HCT116 (cell line): ENCODE data around the gene ERVH48-1. TPM values are rescaled to one million over a fixed set of nuclear protein-coding genes. Genes with fewer than 3 reads are reported as not detected.

Source experiments
- ATAC-seq: fragments of 200-7000 bp; cut with Tn5 transposase; 2 replicates; pipeline ENCODE4 v1.9.1; 2020; ENCODE audit warnings: mild to moderate bottlenecking, moderate library complexity
- BruUV-seq: library from RNA; stranded (reverse); fragments of 400-500 nt; replicated peaks from 2 replicates; lab custom pipeline; 2021; lab: Mats Ljungman, UMichigan
- CTCF ChIA-PET: fragments of 300-600 bp; sonication (Branson Sonifier 250); formaldehyde crosslinking; loops from one replicate; lab custom pipeline; 2021; ENCODE audit warnings: antibody characterized with exemption; lab: Charles Lee
- POLR2A ChIA-PET: fragments of 300-600, 350-600 bp; sonication (Branson Sonifier 250); formaldehyde crosslinking; loops from one replicate; lab custom pipeline; 2021; ENCODE audit warnings: antibody characterized with exemption; lab: Charles Lee
- RAD21 ChIA-PET, 2 experiments: fragments of 300-600 bp; sonication (Branson Sonifier 250); formaldehyde crosslinking; loops; one replicate each; lab custom pipeline; 2023; ENCODE audit warnings: low total read pairs in 2 of 2; ENCODE audit not compliant: uncharacterized antibody in 2 of 2, unreplicated experiment in 2 of 2, low non-redundant PET in 1 of 2; lab: Charles Lee
- DNase-seq: peaks from one replicate; pipeline ENCODE4 v3.0.0-alpha.2; 2010; ENCODE audit warnings: low read depth, low spot score
- H2AFZ ChIP-seq: fragments of 200-600 bp; shearing (Covaris generic), sonication (generic); 2 replicates; pipeline ENCODE4 v1.6.1; 2017; ENCODE audit warnings: low read depth, mixed run types, mixed read lengths, antibody characterized with exemption, low read length; ENCODE audit not compliant: poor library complexity, severe bottlenecking
- H3K27ac ChIP-seq: 2 replicates; pipeline ENCODE4 v1.5.1; 2012; ENCODE audit warnings: low read depth, low read length
- H3K27me3 ChIP-seq: fragments of 200-600 bp; sonication (generic); 2 replicates; pipeline ENCODE4 v1.6.1; 2016; ENCODE audit warnings: mixed run types, low read length, mixed read lengths; ENCODE audit not compliant: insufficient read depth
- H3K36me3 ChIP-seq, 2 experiments: fragments of 200-500 bp in 1 of 2; fragments of 200-600 bp in 1 of 2; sonication (Bioruptor generic) in 1 of 2; sonication (generic) in 1 of 2; 2 replicates each; pipeline versions ENCODE4 v1.5.1 to v1.6.1; 2014 to 2016; ENCODE audit warnings: low read length in 2 of 2, inconsistent platforms in 1 of 2, mixed read lengths in 1 of 2, mixed run types in 1 of 2; ENCODE audit not compliant: insufficient read depth in 2 of 2, control insufficient read depth in 1 of 2
- H3K4me1 ChIP-seq, 2 experiments: fragments of 200-600 bp in 1 of 2; sonication (generic) in 1 of 2; 2 replicates each; pipeline versions ENCODE4 v1.5.1 to v1.6.1; 2012 to 2017; ENCODE audit warnings: low read length in 2 of 2, inconsistent platforms in 1 of 2, mild to moderate bottlenecking in 1 of 2, mixed read lengths in 1 of 2, mixed run types in 1 of 2, moderate library complexity in 1 of 2; ENCODE audit not compliant: insufficient read depth in 2 of 2, control insufficient read depth in 1 of 2
- H3K4me2 ChIP-seq: fragments of 200-600 bp; sonication (generic); 2 replicates; pipeline ENCODE4 v1.6.1; 2017; ENCODE audit warnings: mixed run types, low read length, mixed read lengths
- H3K4me3 ChIP-seq, 2 experiments: fragments of 200-600 bp in 1 of 2; sonication (generic) in 1 of 2; replicated peaks in 1 of 2; 2 replicates each; pipeline ENCODE4 v1.5.1; 2011 to 2016; ENCODE audit warnings: low read length in 2 of 2, control low read depth in 1 of 2, low read depth in 1 of 2, mild to moderate bottlenecking in 1 of 2, mixed read lengths in 1 of 2, mixed run types in 1 of 2
- H3K79me2 ChIP-seq: fragments of 200-600 bp; sonication (generic); 2 replicates; pipeline ENCODE4 v1.6.1; 2017; ENCODE audit warnings: mild to moderate bottlenecking, mixed run types, low read length, moderate library complexity, mixed read lengths; ENCODE audit not compliant: insufficient read depth
- H3K9ac ChIP-seq: fragments of 200-600 bp; sonication (generic); 2 replicates; pipeline ENCODE4 v1.6.1; 2016; ENCODE audit warnings: low read length, mixed read lengths
- H3K9me2 ChIP-seq: fragments of 200-600 bp; sonication (generic), shearing (Covaris generic); 2 replicates; pipeline ENCODE4 v1.6.1; 2017; ENCODE audit warnings: mixed run types, mild to moderate bottlenecking, moderate library complexity; ENCODE audit not compliant: insufficient read depth
- H3K9me3 ChIP-seq, 2 experiments: fragments of 200-500 bp in 1 of 2; fragments of 200-600 bp in 1 of 2; sonication (Bioruptor generic) in 1 of 2; sonication (generic) in 1 of 2; 2 replicates each; pipeline ENCODE4 v1.6.1; 2014 to 2017; ENCODE audit warnings: low read length in 2 of 2, mixed read lengths in 2 of 2, inconsistent platforms in 1 of 2, low read depth in 1 of 2, mild to moderate bottlenecking in 1 of 2, mixed run types in 1 of 2, moderate library complexity in 1 of 2; ENCODE audit not compliant: control insufficient read depth in 1 of 2, insufficient read depth in 1 of 2
- H4K20me1 ChIP-seq: fragments of 200-600 bp; sonication (generic), shearing (Covaris generic); 2 replicates; pipeline ENCODE4 v1.6.1; 2017; ENCODE audit warnings: mixed run types, mild to moderate bottlenecking, moderate library complexity; ENCODE audit not compliant: insufficient read depth
- CBX3 ChIP-seq: IDR thresholded peaks from 2 replicates; pipeline ENCODE4 v1.6.1; 2012; ENCODE audit warnings: low read depth
- CEBPB ChIP-seq: IDR thresholded peaks from 2 replicates; pipeline ENCODE4 v1.6.1; 2012; ENCODE audit warnings: low read depth
- CTCF ChIP-seq, 3 experiments: fragments of 200-600 bp in 1 of 3; sonication (generic) in 1 of 3; IDR thresholded peaks in 2 of 3; conservative IDR thresholded peaks in 1 of 3; 2 replicates each; pipeline ENCODE4 v1.5.1; 2012 to 2017; ENCODE audit warnings: low read depth in 2 of 3, low read length in 2 of 3, antibody characterized with exemption in 1 of 3, borderline replicate concordance in 1 of 3, control low read depth in 1 of 3, mild to moderate bottlenecking in 1 of 3, mixed read lengths in 1 of 3, mixed run types in 1 of 3, moderate library complexity in 1 of 3; ENCODE audit not compliant: insufficient read depth in 1 of 3
- EGR1 ChIP-seq: IDR thresholded peaks from 2 replicates; pipeline ENCODE4 v1.6.1; 2012; ENCODE audit warnings: low read depth
- ELF1 ChIP-seq: IDR thresholded peaks from 2 replicates; pipeline ENCODE4 v1.6.1; 2012; ENCODE audit warnings: low read depth, borderline replicate concordance
- EZH2 ChIP-seq: fragments of 200-600 bp; sonication (generic); IDR thresholded peaks from 2 replicates; pipeline ENCODE4 v1.6.1; 2017; ENCODE audit warnings: antibody characterized with exemption, mixed run types
- EZH2phosphoT487 ChIP-seq: fragments of 200-600 bp; IDR thresholded peaks from 2 replicates; pipeline ENCODE4 v1.6.1; 2018; ENCODE audit warnings: antibody characterized with exemption, borderline replicate concordance
- MAX ChIP-seq: IDR thresholded peaks from 2 replicates; pipeline ENCODE4 v1.6.1; 2012
- POLR2A ChIP-seq: IDR thresholded peaks from 2 replicates; pipeline ENCODE4 v1.7.0; 2011; ENCODE audit warnings: borderline replicate concordance; ENCODE audit not compliant: insufficient read depth, insufficient read length; ENCODE audit errors: extremely low read depth
- RAD21 ChIP-seq: IDR thresholded peaks from 2 replicates; pipeline ENCODE4 v1.6.1; 2012; ENCODE audit warnings: low read depth, mild to moderate bottlenecking
- SIN3A ChIP-seq: IDR thresholded peaks from 2 replicates; pipeline ENCODE4 v1.6.1; 2012; ENCODE audit warnings: low read depth
- SP1 ChIP-seq: IDR thresholded peaks from 2 replicates; pipeline ENCODE4 v1.6.1; 2012; ENCODE audit warnings: low read depth
- SRF ChIP-seq: IDR thresholded peaks from 2 replicates; pipeline ENCODE4 v1.6.1; 2012; ENCODE audit warnings: low read depth
- ZFX ChIP-seq: fragments of 450-650 bp; IDR thresholded peaks from 2 replicates; pipeline ENCODE4 v1.6.1; 2017
- ZNF274 ChIP-seq: fragments of 200-500 bp; sonication (Bioruptor generic); IDR thresholded peaks from 2 replicates; pipeline ENCODE4 v1.6.1; 2014; ENCODE audit warnings: mild to moderate bottlenecking, low read depth, low read length, inconsistent platforms
- intact Hi-C: fragments of 100-400 bp; cut with micrococcal nuclease; formaldehyde crosslinking; loops from 2 replicates; pipeline ENCODE4 v1.10.0; 2022
- total RNA-seq: library from RNA; stranded (reverse); gene quantifications from one replicate; pipeline ENCODE4 v1.2.1, GENCODE V29; 2021; ENCODE audit not compliant: unreplicated experiment
- TF ChIP-seq, protein P1 (sequence below): IDR thresholded peaks from 2 replicates; pipeline ENCODE4 v1.6.1; 2012; ENCODE audit warnings: low read depth
- TF ChIP-seq, protein P2 (sequence below): IDR thresholded peaks from 2 replicates; pipeline ENCODE4 v1.6.1; 2012

Gene ERVH48-1
- total RNA-seq, 1 experiment from 2014 or later, result not detected

- ATAC-seq, result no peak
- H3K4me2 ChIP-seq, result no peak overlapping the region
- H3K4me1 ChIP-seq, result peaks cover 7 to 13% of the 10 kb centered on the region in 2 experiments; a peak in 3 of 4 replicates
- TF ChIP-seq ELF1 (no peak), MAX (no peak), EZH2phosphoT487 (no peak), RAD21 (no peak)
- RAD21 ChIA-PET, result no interaction called here
- H3K9me3 ChIP-seq, result no peaks in the 10 kb centered on the region
- H3K79me2 ChIP-seq, result no peaks in the 10 kb centered on the region
- no peak overlapping the region for H2AFZ ChIP-seq
- no peak overlapping the region for H3K27ac ChIP-seq
- no peaks in the 10 kb centered on the region for H3K9me2 ChIP-seq
- no peak for DNase-seq
- no peaks in the 10 kb centered on the region for H3K27me3 ChIP-seq
- intact Hi-C loops, result no loop called here
- no peaks in the 10 kb centered on the region for H4K20me1 ChIP-seq
- no peak overlapping the region for H3K9ac ChIP-seq
- BruUV-seq, result no TSS peak
- CTCF ChIA-PET, result no interaction called here
- no peaks in the 10 kb centered on the region for H3K36me3 ChIP-seq
- no peak overlapping the region for H3K4me3 ChIP-seq
- POLR2A ChIA-PET, result no interaction called here
Observed at GRCh38 chr21:42922918-42923317, 2.5 kb downstream of the ERVH48-1 start.

- no peaks in the 10 kb centered on the region for H4K20me1 ChIP-seq
- H3K27ac ChIP-seq, result no peak overlapping the region
- H3K79me2 ChIP-seq, result no peaks in the 10 kb centered on the region
- H3K9me2 ChIP-seq, result no peaks in the 10 kb centered on the region
- H3K4me3 ChIP-seq, result no peak overlapping the region
- H2AFZ ChIP-seq, result no peak overlapping the region
- intact Hi-C loops, result no loop called here
- no peak overlapping the region for H3K9ac ChIP-seq
- H3K27me3 ChIP-seq, result no peaks in the 10 kb centered on the region
- H3K4me2 ChIP-seq, result no peak overlapping the region
- ChIA-PET RAD21 (no interaction called here), CTCF (interaction anchor here (0.7 kb wide), 1 partner anchor 561 kb away, joined by 3 read pairs; no protein-coding TSS in a partner anchor), POLR2A (no interaction called here)
- DNase-seq, result no peak
- peaks cover 7 to 13% of the 10 kb centered on the region in 2 experiments; a peak in 3 of 4 replicates for H3K4me1 ChIP-seq
- BruUV-seq, result no TSS peak
- no peaks in the 10 kb centered on the region for H3K36me3 ChIP-seq
- no peaks in the 10 kb centered on the region for H3K9me3 ChIP-seq
- ATAC-seq, result no peak
- TF ChIP-seq CEBPB (no peak), SIN3A (no peak), EGR1 (no peak), SP1 (no peak), EZH2 (no peak), ZFX (no peak), SRF (no peak), CTCF (IDR thresholded peaks at IDR 0.05 in 2 of 3, conservative IDR thresholded peaks at IDR 0.05 in 1 of 3; ENCODE audit: borderline replicate concordance in 1 of 3, insufficient read depth in 1 of 3, low read depth in 2 of 3, low read length in 2 of 3) (no peak), POLR2A (no peak), ELF1 (no peak), CBX3 (no peak), ZNF274 (no peak)
- TF ChIP-seq, protein P1, sequence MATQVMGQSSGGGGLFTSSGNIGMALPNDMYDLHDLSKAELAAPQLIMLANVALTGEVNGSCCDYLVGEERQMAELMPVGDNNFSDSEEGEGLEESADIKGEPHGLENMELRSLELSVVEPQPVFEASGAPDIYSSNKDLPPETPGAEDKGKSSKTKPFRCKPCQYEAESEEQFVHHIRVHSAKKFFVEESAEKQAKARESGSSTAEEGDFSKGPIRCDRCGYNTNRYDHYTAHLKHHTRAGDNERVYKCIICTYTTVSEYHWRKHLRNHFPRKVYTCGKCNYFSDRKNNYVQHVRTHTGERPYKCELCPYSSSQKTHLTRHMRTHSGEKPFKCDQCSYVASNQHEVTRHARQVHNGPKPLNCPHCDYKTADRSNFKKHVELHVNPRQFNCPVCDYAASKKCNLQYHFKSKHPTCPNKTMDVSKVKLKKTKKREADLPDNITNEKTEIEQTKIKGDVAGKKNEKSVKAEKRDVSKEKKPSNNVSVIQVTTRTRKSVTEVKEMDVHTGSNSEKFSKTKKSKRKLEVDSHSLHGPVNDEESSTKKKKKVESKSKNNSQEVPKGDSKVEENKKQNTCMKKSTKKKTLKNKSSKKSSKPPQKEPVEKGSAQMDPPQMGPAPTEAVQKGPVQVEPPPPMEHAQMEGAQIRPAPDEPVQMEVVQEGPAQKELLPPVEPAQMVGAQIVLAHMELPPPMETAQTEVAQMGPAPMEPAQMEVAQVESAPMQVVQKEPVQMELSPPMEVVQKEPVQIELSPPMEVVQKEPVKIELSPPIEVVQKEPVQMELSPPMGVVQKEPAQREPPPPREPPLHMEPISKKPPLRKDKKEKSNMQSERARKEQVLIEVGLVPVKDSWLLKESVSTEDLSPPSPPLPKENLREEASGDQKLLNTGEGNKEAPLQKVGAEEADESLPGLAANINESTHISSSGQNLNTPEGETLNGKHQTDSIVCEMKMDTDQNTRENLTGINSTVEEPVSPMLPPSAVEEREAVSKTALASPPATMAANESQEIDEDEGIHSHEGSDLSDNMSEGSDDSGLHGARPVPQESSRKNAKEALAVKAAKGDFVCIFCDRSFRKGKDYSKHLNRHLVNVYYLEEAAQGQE, result no peak
- TF ChIP-seq, protein P2, sequence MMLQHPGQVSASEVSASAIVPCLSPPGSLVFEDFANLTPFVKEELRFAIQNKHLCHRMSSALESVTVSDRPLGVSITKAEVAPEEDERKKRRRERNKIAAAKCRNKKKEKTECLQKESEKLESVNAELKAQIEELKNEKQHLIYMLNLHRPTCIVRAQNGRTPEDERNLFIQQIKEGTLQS, result no peak
Observed at GRCh38 chr21:42921927-42922326, 3.5 kb downstream of the ERVH48-1 start.
